HG03175 (cell line): ENCODE results near the gene ATOH7.
"Not testable (repeated sequence)": the region's sequence is repeated elsewhere in the genome, so short reads cannot be mapped to it uniquely, and the experiment has no call there.

Source experiments
- ATAC-seq: cut with Tn5 transposase; IDR thresholded peaks from one replicate; pipeline ENCODE4 v1.9.1; 2021; ENCODE audit warnings: mild to moderate bottlenecking, moderate library complexity; ENCODE audit not compliant: unreplicated experiment

Gene ATOH7

GRCh38 chr10:68231817-68232251 is at the start of gene ATOH7:
Gene ATOH7, minus strand, starts transcription at chr10:68232113. Its CDS starts 436 bp downstream, at chr10:68231677.
- no peak for ATAC-seq

- no peak for ATAC-seq
Observed at GRCh38 chr10:68280758-68281157, 48.8 kb upstream of the ATOH7 start.

- not testable (repeated sequence) for ATAC-seq
Observed at GRCh38 chr10:68278906-68279753, 47.2 kb upstream of the ATOH7 start.

- not testable (repeated sequence) for ATAC-seq
Observed at GRCh38 chr10:68277814-68278213, 45.9 kb upstream of the ATOH7 start.

GRCh38 chr10:68276224-68276623 is 44.3 kb upstream of the ATOH7 start:
- ATAC-seq, result no peak

GRCh38 chr10:68275600-68276126 is 43.8 kb upstream of the ATOH7 start:
- ATAC-seq, result no peak

- no peak for ATAC-seq
Observed at GRCh38 chr10:68272833-68273232, 40.9 kb upstream of the ATOH7 start.

- no peak for ATAC-seq
Observed at GRCh38 chr10:68271196-68271882, 39.4 kb upstream of the ATOH7 start.

- ATAC-seq, result no peak
Observed at GRCh38 chr10:68269562-68270290, 37.8 kb upstream of the ATOH7 start.

GRCh38 chr10:68261132-68261856 is 29.4 kb upstream of the ATOH7 start:
- no peak for ATAC-seq

- no peak for ATAC-seq
Observed at GRCh38 chr10:68253346-68253745, 21.4 kb upstream of the ATOH7 start.

GRCh38 chr10:68251625-68252495 is 19.9 kb upstream of the ATOH7 start:
- no peak for ATAC-seq

GRCh38 chr10:68251151-68251550 is 19.2 kb upstream of the ATOH7 start:
- no peak for ATAC-seq

GRCh38 chr10:68249297-68249696 is 17.4 kb upstream of the ATOH7 start:
- no peak for ATAC-seq

- no peak for ATAC-seq
Observed at GRCh38 chr10:68247931-68248330, 16.0 kb upstream of the ATOH7 start.

GRCh38 chr10:68246397-68246796 is 14.5 kb upstream of the ATOH7 start:
- not testable (repeated sequence) for ATAC-seq

GRCh38 chr10:68242051-68242450 is 10.1 kb upstream of the ATOH7 start:
- no peak for ATAC-seq

- no peak for ATAC-seq
Observed at GRCh38 chr10:68239596-68240150, 7.8 kb upstream of the ATOH7 start.

GRCh38 chr10:68239069-68239468 is 7.2 kb upstream of the ATOH7 start:
- no peak for ATAC-seq
